Muscle of arm (tissue), 12 donors: Measurements from ENCODE around the gene GLDN. TPM values are rescaled to one million over a fixed set of nuclear protein-coding genes. Genes with fewer than 3 reads are reported as not detected.

Source experiments
- DNase-seq: peaks from one replicate; pipeline ENCODE4 v3.0.0-alpha.2; 2013
- polyA plus RNA-seq, 12 donors: library from polyadenylated mRNA; unstranded; fragments of 120-200 nt; gene quantifications; one replicate each; pipeline ENCODE4 v1.2.1, GENCODE V29; 2013; ENCODE audit not compliant: insufficient read length in 12 of 12

Gene GLDN
- polyA plus RNA-seq, 12 donors: 0.18 to 1.1 (median 0.52) TPM; not detected in 2

- DNase-seq: peak; percentile 84
Measured at GRCh38 chr15:51322621-51323296, 18.7 kb upstream of the GLDN start.

- no peak for DNase-seq
Measured at GRCh38 chr15:51323749-51324148, 17.7 kb upstream of the GLDN start.

GRCh38 chr15:51325167-51325566, 16.3 kb upstream of the GLDN start:
- DNase-seq: no peak

- DNase-seq: no peak
Measured at GRCh38 chr15:51327081-51327480, 14.4 kb upstream of the GLDN start.

GRCh38 chr15:51328926-51329325, 12.5 kb upstream of the GLDN start:
- DNase-seq: no peak

- no peak for DNase-seq
Measured at GRCh38 chr15:51331141-51331540, 10.3 kb upstream of the GLDN start.

- no peak for DNase-seq
Measured at GRCh38 chr15:51332206-51333147, 9.0 kb upstream of the GLDN start.

GRCh38 chr15:51333571-51333970, 7.9 kb upstream of the GLDN start:
- no peak for DNase-seq

- no peak for DNase-seq
Measured at GRCh38 chr15:51334011-51334451, 7.4 kb upstream of the GLDN start.

- no peak for DNase-seq
Measured at GRCh38 chr15:51335087-51335486, 6.4 kb upstream of the GLDN start.

GRCh38 chr15:51335538-51336410, 5.7 kb upstream of the GLDN start:
- no peak for DNase-seq

GRCh38 chr15:51338496-51338895, 3.0 kb upstream of the GLDN start, which contains the start of gene CYP19A1:
Gene CYP19A1 (minus strand): TSS chr15:51338596. CDS start chr15:51242912, 95,684 bp downstream.
- DNase-seq: no peak

GRCh38 chr15:51342227-51342999, 958 bp downstream of the GLDN start:
- DNase-seq: no peak

- DNase-seq: no peak
Measured at GRCh38 chr15:51343466-51343865, 2.0 kb downstream of the GLDN start.

GRCh38 chr15:51346136-51346535, 4.7 kb downstream of the GLDN start:
- DNase-seq: no peak

GRCh38 chr15:51348688-51349087, 7.2 kb downstream of the GLDN start:
- no peak for DNase-seq

- DNase-seq: peak; percentile 35
Measured at GRCh38 chr15:51349156-51349844, 7.8 kb downstream of the GLDN start.

GRCh38 chr15:51350723-51351122, 9.3 kb downstream of the GLDN start:
- no peak for DNase-seq

GRCh38 chr15:51353976-51354375, 12.5 kb downstream of the GLDN start:
- DNase-seq: no peak

- DNase-seq: no peak
Measured at GRCh38 chr15:51355096-51355495, 13.6 kb downstream of the GLDN start.
